Epithelial cell of proximal tubule (primary cell): ENCODE results near the gene DEPDC5. TPM values are rescaled to one million over a fixed set of nuclear protein-coding genes. Genes with fewer than 3 reads are reported as not detected.

ENCODE experiments used
- DNase-seq: peaks from one replicate; pipeline ENCODE4 v3.0.0-alpha.2; 2011; ENCODE audit warnings: low read depth
- H3K4me3 ChIP-seq: 2 replicates; pipeline ENCODE4 v1.5.1; 2011; ENCODE audit warnings: low read depth, mild to moderate bottlenecking, low read length
- total RNA-seq: library from RNA; depleted of rRNA; stranded (reverse); fragments of >200 nt; gene quantifications from 2 replicates; pipeline ENCODE4 v1.2.3, GENCODE V29; 2015
- TF ChIP-seq, protein P1 (sequence below): conservative IDR thresholded peaks from 2 replicates; pipeline ENCODE4 v1.5.1; 2012; ENCODE audit warnings: low read depth, mild to moderate bottlenecking, low read length

The DEPDC5 gene
- total RNA-seq, 1 donor from 2014 or later = 5.4 TPM

DNA sequence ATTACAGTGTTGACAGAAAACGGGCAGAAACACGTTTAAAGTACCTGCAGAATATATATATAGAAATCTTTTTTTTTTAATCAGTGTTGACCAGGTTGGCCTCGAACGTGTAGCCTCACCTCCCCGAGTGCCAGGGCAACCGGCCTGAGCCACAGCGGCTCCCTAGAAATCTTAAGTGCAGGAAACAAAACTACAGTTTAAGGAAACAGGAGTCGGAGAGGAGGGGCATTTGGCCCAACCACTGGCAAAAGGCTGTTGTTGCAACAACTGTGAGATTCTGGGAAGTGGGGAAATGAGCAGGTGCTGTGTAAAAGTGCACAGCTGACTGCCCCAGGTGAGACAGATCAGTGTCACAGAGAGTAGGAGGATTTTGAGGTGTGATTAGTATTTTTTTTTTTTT, 194.2 kb downstream of the DEPDC5 start:
- no peak for DNase-seq
- no peak overlapping the region for H3K4me3 ChIP-seq
- TF ChIP-seq, protein P1, sequence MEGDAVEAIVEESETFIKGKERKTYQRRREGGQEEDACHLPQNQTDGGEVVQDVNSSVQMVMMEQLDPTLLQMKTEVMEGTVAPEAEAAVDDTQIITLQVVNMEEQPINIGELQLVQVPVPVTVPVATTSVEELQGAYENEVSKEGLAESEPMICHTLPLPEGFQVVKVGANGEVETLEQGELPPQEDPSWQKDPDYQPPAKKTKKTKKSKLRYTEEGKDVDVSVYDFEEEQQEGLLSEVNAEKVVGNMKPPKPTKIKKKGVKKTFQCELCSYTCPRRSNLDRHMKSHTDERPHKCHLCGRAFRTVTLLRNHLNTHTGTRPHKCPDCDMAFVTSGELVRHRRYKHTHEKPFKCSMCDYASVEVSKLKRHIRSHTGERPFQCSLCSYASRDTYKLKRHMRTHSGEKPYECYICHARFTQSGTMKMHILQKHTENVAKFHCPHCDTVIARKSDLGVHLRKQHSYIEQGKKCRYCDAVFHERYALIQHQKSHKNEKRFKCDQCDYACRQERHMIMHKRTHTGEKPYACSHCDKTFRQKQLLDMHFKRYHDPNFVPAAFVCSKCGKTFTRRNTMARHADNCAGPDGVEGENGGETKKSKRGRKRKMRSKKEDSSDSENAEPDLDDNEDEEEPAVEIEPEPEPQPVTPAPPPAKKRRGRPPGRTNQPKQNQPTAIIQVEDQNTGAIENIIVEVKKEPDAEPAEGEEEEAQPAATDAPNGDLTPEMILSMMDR = no peak

DNA sequence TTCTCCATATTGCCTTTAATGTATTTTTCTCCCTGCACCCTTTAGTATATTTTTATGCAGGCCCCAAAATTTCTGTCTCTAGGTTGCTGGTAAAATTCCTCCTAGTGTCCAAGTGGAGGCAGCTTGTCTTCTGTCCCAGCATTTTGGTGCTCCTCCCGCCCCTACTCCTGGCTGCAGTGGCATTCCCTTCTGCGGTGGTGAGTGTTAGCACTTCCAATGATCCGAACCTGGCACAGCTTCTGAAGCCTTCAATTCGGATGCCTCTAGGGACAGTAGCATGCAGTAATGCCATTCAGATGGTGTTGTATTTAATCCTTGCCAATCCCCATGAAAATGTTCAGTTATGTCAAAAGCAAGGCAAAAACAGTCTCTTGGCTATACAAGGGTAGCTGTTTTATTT, 196.4 kb downstream of the DEPDC5 start:
- TF ChIP-seq, protein P1 = no peak
- DNase-seq = no peak
- H3K4me3 ChIP-seq = no peak overlapping the region

DNA sequence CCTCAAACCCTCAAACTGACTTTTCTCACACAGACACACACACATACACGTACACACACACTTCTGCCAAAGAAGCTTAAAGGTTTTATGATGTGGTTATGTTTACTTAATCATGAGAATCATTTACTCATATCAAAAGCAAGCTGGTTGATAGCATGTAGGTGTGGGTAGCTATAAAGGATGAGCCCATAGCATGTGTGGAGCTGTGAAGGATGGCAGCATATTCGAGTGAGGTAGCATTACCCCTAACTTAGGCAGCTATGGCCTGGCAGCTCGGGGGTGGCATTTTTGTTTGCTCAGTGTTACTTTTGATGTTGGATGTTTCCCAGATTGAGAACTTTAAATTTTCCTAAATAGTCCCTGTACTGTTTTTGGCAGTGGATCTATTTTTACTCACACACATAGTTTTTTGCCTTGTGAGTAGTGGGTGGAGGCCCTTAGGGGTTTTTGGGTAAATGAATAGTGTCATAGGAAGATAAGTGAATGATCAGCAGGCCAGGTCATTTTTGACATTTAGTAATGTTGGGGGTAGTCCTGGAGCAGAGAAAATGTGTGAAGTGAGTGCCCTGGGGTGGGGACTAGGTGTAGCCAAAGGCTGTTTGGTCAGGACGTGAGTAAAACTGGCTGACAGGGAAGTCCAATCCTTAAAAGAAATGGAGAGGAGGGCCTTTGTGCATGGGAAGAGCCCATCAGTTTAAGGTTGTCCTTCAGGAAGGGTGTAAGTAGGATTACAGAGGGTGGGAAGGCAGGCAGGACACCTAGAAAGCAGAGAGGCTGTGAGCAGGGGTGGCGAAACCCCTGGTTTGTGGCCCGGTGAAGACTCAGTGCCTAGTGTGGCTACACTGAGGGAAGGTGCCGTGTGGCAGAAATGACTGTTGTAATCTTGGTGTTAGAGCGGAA, 197.6 kb downstream of the DEPDC5 start:
- H3K4me3 ChIP-seq = no peak overlapping the region
- no peak for DNase-seq
- TF ChIP-seq, protein P1 = no peak

GRCh38 chr22:31952094-31952401, 198.2 kb downstream of the DEPDC5 start:
- TF ChIP-seq, protein P1 = peak; percentile 15
- DNase-seq = no peak

DNA sequence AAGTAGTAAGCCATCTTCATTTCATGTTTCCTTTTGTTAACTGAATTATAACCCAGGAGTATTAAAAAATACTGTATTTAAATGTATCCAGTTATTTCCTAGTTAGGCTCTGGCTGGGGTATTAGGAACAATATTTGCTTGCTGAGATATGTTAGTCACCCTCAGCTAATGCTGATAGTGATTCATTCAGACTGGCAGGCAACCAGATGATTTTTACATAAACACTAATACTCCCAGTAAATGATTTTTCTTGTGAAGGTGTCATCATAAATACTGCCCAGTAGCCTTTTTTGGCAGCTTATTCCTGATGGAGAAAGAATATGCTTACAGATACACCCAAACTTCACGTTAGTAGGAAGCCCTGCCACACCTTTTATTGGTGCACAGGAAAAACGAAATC, 198.7 kb downstream of the DEPDC5 start:
- DNase-seq = no peak
- TF ChIP-seq, protein P1 = no peak
- H3K4me3 ChIP-seq = no peak overlapping the region

More at GRCh38 chr22:31952094-31952401, 198.2 kb downstream of the DEPDC5 start:
- no peak overlapping the region for H3K4me3 ChIP-seq

- TF ChIP-seq, protein P1 = no peak
- DNase-seq = no peak
- H3K4me3 ChIP-seq = no peak overlapping the region
Measured at GRCh38 chr22:31953261-31953660, 199.4 kb downstream of the DEPDC5 start.
